A673 (cell line): ENCODE results near the gene PYGB. TPM values are rescaled to one million over a fixed set of nuclear protein-coding genes. Genes with fewer than 3 reads are reported as not detected.

Experiments used
- BruUV-seq: library from RNA; stranded (reverse); fragments of 400-500 nt; replicated peaks from 2 replicates; lab custom pipeline; 2021; lab: Mats Ljungman, UMichigan
- CTCF ChIA-PET: fragments of 300-600 bp; sonication (Branson Sonifier 250); formaldehyde crosslinking; loops from one replicate; lab custom pipeline; 2022; ENCODE audit warnings: antibody characterized with exemption; lab: Charles Lee
- POLR2A ChIA-PET: fragments of 300-600 bp; sonication (Branson Sonifier 250); formaldehyde crosslinking; loops from one replicate; lab custom pipeline; 2022; ENCODE audit warnings: antibody characterized with exemption; ENCODE audit not compliant: low non-redundant PET; lab: Charles Lee
- DNase-seq: peaks from one replicate; pipeline ENCODE4 v3.0.0-alpha.2; 2015; ENCODE audit warnings: low spot score
- H3K27ac ChIP-seq: fragments of 200-600 bp; sonication (generic); 2 replicates; pipeline ENCODE4 v1.5.1; 2016; ENCODE audit warnings: mixed run types, low read depth, mild to moderate bottlenecking, mixed read lengths, antibody characterized with exemption, low read length; ENCODE audit not compliant: poor library complexity, severe bottlenecking
- H3K27me3 ChIP-seq: fragments of 200-600 bp; sonication (generic); replicated peaks from 2 replicates; pipeline ENCODE4 v1.6.1; 2017; ENCODE audit warnings: mixed run types, low read depth, mild to moderate bottlenecking, mixed read lengths, antibody characterized with exemption, low read length; ENCODE audit not compliant: insufficient read depth, poor library complexity
- H3K36me3 ChIP-seq: fragments of 200-600 bp; sonication (generic); 2 replicates; pipeline ENCODE4 v1.6.1; 2016; ENCODE audit warnings: mixed run types, mild to moderate bottlenecking, mixed read lengths, antibody characterized with exemption, low read length; ENCODE audit not compliant: insufficient read depth, poor library complexity, severe bottlenecking
- H3K4me1 ChIP-seq: fragments of 200-600 bp; sonication (generic); 2 replicates; pipeline ENCODE4 v1.6.1; 2017; ENCODE audit warnings: mixed run types, mild to moderate bottlenecking, mixed read lengths, antibody characterized with exemption, low read length; ENCODE audit not compliant: insufficient read depth, poor library complexity, severe bottlenecking
- H3K4me3 ChIP-seq: fragments of 200-600 bp; sonication (generic); 2 replicates; pipeline ENCODE4 v1.5.1; 2016; ENCODE audit warnings: low read depth, mixed run types, mild to moderate bottlenecking, mixed read lengths, low read length; ENCODE audit not compliant: poor library complexity, severe bottlenecking
- H3K9me3 ChIP-seq: fragments of 200-600 bp; sonication (generic); 2 replicates; pipeline ENCODE4 v1.6.1; 2016; ENCODE audit warnings: mixed run types, low read depth, mild to moderate bottlenecking, mixed read lengths, antibody characterized with exemption, low read length; ENCODE audit not compliant: poor library complexity, severe bottlenecking
- EZH2 ChIP-seq: fragments of 200-600 bp; sonication (generic); IDR thresholded peaks from 2 replicates; pipeline ENCODE4 v1.6.1; 2017; ENCODE audit warnings: borderline replicate concordance, low read depth, mild to moderate bottlenecking, mixed read lengths, antibody characterized with exemption, low read length; ENCODE audit not compliant: poor library complexity, severe bottlenecking
- intact Hi-C: fragments of 100-400 bp; cut with micrococcal nuclease; formaldehyde crosslinking; loops from one replicate; pipeline ENCODE4 v1.10.0; 2022; ENCODE audit not compliant: unreplicated experiment
- total RNA-seq: library from RNA; stranded (reverse); gene quantifications from 2 replicates; pipeline ENCODE4 v1.2.3, GENCODE V29; 2021
- TF ChIP-seq, protein P1 (sequence below): fragments of 300-800, 200-600 bp; sonication (generic); conservative IDR thresholded peaks from 2 replicates; pipeline ENCODE4 v1.5.1; 2017; ENCODE audit warnings: low read depth, mild to moderate bottlenecking, antibody characterized with exemption, low read length, moderate library complexity, mixed read lengths

PYGB gene
- total RNA-seq, 1 experiment from 2014 or later, result 52.3 TPM

DNA sequence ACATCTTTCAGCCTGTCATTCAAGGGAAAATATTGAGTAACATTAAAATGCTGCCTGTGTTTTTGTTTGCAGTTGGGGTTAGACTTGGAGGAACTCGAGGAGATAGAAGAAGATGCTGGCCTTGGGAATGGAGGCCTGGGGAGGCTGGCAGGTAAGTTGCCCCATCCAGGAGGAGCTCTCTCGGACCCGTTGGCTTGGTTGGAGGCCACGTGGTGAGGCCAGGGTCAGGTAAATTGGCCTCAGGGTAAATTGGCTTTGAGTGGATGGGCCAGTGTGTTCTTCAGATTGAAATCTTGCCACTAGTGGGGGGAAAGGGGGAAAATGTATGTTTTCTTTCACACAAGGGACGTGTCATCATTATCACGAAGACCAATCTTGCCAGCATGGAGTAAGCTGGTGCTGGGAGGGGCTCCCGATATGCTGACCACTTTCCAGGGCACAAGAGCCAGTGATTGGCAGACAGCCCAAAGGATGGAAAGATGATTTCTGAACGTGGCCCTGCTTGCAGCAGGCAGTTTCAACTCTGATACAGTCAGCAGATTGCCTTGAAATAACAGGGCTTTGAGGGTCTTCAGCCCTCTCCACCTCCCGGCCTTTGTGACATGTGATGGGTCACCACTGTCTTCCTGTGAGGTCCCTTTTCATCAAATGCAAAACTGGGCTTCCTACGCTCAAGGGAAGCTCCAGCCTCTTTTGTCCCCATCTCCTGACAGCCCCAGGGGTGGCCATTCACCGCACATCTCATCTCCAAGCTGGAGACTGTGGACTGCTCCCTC, 21.4 kb downstream of the PYGB start:
- DNase-seq, result no peak
- POLR2A ChIA-PET, result no interaction called here

DNA sequence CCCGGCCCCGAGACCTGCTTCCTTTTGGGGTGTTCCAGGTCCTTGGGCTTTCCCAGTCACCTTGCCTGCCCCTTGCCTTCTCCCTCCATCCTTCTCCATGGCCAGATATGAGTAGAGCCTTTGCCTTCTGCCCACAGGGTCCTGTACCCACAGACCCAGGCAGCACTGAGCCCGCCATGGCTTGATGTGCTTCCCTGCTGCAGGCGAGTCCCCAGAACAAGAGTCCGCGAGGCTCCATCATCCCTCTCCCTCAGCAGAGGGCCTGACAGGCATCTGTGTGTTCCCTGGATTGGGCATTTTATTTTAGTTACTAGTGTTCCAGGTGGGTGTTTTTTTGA, 21.9 kb downstream of the PYGB start:
- BruUV-seq, result no TSS peak
- Histone ChIP-seq H3K36me3 (peaks cover 12% of the 10 kb centered on the region), H3K27ac (no peak overlapping the region), H3K4me1 (no peaks in the 10 kb centered on the region), H3K4me3 (no peak overlapping the region), H3K27me3 (no peaks in the 10 kb centered on the region), H3K9me3 (no peaks in the 10 kb centered on the region)
- intact Hi-C loops, result no loop called here
- no peak for DNase-seq
- TF ChIP-seq, protein P1, sequence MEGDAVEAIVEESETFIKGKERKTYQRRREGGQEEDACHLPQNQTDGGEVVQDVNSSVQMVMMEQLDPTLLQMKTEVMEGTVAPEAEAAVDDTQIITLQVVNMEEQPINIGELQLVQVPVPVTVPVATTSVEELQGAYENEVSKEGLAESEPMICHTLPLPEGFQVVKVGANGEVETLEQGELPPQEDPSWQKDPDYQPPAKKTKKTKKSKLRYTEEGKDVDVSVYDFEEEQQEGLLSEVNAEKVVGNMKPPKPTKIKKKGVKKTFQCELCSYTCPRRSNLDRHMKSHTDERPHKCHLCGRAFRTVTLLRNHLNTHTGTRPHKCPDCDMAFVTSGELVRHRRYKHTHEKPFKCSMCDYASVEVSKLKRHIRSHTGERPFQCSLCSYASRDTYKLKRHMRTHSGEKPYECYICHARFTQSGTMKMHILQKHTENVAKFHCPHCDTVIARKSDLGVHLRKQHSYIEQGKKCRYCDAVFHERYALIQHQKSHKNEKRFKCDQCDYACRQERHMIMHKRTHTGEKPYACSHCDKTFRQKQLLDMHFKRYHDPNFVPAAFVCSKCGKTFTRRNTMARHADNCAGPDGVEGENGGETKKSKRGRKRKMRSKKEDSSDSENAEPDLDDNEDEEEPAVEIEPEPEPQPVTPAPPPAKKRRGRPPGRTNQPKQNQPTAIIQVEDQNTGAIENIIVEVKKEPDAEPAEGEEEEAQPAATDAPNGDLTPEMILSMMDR, result no peak
- no peak for TF ChIP-seq EZH2
- POLR2A ChIA-PET, result no interaction called here
- CTCF ChIA-PET, result no interaction called here

More for the DNA sequence above, 21.4 kb downstream of the PYGB start:
- no peak overlapping the region for H3K27ac ChIP-seq
- H3K9me3 ChIP-seq, result no peaks in the 10 kb centered on the region
- intact Hi-C loops, result no loop called here
- H3K4me3 ChIP-seq, result no peak overlapping the region
- peaks cover 12% of the 10 kb centered on the region for H3K36me3 ChIP-seq
- no peaks in the 10 kb centered on the region for H3K27me3 ChIP-seq
- H3K4me1 ChIP-seq, result no peaks in the 10 kb centered on the region
- CTCF ChIA-PET, result no interaction called here
- TF ChIP-seq EZH2, result no peak
- TF ChIP-seq, protein P1, result no peak
- no TSS peak for BruUV-seq

DNA sequence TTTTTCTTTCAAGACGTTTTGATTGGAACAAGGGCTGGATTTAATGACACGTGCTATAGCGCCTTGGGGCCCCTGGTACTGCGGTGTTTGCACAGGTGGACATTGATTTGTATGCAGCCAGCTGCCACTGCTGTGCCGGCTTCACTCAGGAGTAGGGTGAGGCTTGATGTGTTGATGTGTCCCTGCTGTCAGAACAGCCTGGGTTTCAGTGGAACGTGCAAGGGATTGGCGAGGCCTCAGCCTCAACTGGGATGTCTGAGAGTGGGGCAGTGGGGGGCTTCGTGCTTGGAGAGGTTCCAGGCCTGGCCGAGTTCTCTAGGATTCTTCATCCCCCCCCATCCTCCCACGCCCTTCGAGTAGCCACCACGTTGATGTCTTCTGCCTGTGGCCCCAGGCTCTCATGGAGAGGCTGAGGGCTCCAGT, 23.0 kb downstream of the PYGB start:
- H3K9me3 ChIP-seq, result no peaks in the 10 kb centered on the region
- POLR2A ChIA-PET, result no interaction called here
- peaks cover 12% of the 10 kb centered on the region for H3K36me3 ChIP-seq
- CTCF ChIA-PET, result no interaction called here
- H3K27me3 ChIP-seq, result no peaks in the 10 kb centered on the region
- intact Hi-C loops, result no loop called here
- no TSS peak for BruUV-seq
- no peak overlapping the region for H3K4me3 ChIP-seq
- no peak for TF ChIP-seq EZH2
- TF ChIP-seq, protein P1, result no peak
- DNase-seq, result no peak
- no peak overlapping the region for H3K27ac ChIP-seq
- no peaks in the 10 kb centered on the region for H3K4me1 ChIP-seq
